Suppressor macrophage treated with lipopolysaccharide for 1 hour (primary cell): Measurements from ENCODE around the gene PKP4.
A peak's percentile ranks its signal among the peaks of the same experiment; 100 is the strongest.

ENCODE experiments used
- DNase-seq, 3 donors: peaks; one replicate each; pipeline ENCODE4 v3.0.0-alpha.2; 2020 to 2022

The PKP4 gene

GRCh38 chr2:158722266-158723105 is 265.7 kb downstream of the PKP4 start:
- DNase-seq, result no peak

- DNase-seq, result no peak
Observed at GRCh38 chr2:158723181-158723838, 266.6 kb downstream of the PKP4 start.

GRCh38 chr2:158723921-158724802 is 267.4 kb downstream of the PKP4 start:
- DNase-seq, result no peak

GRCh38 chr2:158724803-158725381 is 268.1 kb downstream of the PKP4 start:
- DNase-seq, result no peak

- no peak for DNase-seq
Observed at GRCh38 chr2:158725441-158725891, 268.7 kb downstream of the PKP4 start.

- no peak for DNase-seq
Observed at GRCh38 chr2:158726911-158727592, 270.3 kb downstream of the PKP4 start.

GRCh38 chr2:158728422-158728821 is 271.7 kb downstream of the PKP4 start:
- no peak for DNase-seq

GRCh38 chr2:158729451-158729850 is 272.7 kb downstream of the PKP4 start:
- no peak for DNase-seq

GRCh38 chr2:158729873-158730620 is 273.3 kb downstream of the PKP4 start:
- no peak for DNase-seq

GRCh38 chr2:158730621-158731140 is 273.9 kb downstream of the PKP4 start:
- DNase-seq, result peak in 1 of 3 donors; percentile 11

GRCh38 chr2:158731386-158731785 is 274.6 kb downstream of the PKP4 start:
- no peak for DNase-seq
